ENCODE measurements around the gene TTLL11. TPM values are rescaled to one million over a fixed set of nuclear protein-coding genes. Genes with fewer than 3 reads are reported as not detected.

TTLL11 gene
- total and polyA plus RNA-seq, 8 donors, result 3.4 to 7.5 (median 5.5) TPM

DNA sequence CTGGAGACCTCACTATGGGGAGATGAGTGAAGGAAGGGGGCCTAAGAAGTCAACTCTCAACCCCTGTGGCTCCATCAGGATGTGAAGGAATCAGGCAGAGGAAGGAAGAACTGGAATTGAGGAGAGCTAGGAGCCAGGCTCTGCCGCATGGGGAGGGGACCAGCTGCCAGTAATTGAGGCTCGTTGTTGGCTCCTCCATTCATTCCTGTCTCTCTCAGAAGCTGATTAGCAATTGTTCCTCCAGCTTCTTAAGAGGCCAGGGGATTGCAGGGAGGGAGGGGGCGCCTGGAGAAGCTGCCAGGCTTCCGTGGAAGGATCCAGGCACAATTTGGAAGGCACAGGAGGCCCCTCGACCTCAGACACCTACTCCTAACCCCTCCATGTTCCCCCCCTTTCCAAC, 20.5 kb upstream of the TTLL11 start:
- FAIRE-seq (no peak), DNase-seq (no peak), ATAC-seq (no peak)
- Histone ChIP-seq H3K4me1 (no peaks in the 10 kb centered on the region), H3K9me3 (no peaks in the 10 kb centered on the region), H3K27me3 (no peaks in the 10 kb centered on the region), H3K4me3 (no peak overlapping the region), H3K27ac (no peak overlapping the region), H3K36me3 (no peaks in the 10 kb centered on the region)
- intact Hi-C loops (cut with DNase I), result loop anchor here in 1 of 3 donors (10.0 kb wide), 1 partner anchor 241 kb away; no protein-coding TSS in a partner anchor
- 41 to 47% methylated on average over 5 of the region's 5 CpGs for WGBS, 2 donors
- TF ChIP-seq, protein P1, sequence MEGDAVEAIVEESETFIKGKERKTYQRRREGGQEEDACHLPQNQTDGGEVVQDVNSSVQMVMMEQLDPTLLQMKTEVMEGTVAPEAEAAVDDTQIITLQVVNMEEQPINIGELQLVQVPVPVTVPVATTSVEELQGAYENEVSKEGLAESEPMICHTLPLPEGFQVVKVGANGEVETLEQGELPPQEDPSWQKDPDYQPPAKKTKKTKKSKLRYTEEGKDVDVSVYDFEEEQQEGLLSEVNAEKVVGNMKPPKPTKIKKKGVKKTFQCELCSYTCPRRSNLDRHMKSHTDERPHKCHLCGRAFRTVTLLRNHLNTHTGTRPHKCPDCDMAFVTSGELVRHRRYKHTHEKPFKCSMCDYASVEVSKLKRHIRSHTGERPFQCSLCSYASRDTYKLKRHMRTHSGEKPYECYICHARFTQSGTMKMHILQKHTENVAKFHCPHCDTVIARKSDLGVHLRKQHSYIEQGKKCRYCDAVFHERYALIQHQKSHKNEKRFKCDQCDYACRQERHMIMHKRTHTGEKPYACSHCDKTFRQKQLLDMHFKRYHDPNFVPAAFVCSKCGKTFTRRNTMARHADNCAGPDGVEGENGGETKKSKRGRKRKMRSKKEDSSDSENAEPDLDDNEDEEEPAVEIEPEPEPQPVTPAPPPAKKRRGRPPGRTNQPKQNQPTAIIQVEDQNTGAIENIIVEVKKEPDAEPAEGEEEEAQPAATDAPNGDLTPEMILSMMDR (IDR thresholded peaks at IDR 0.05), result no peak

- no peak for DNase-seq
- intact Hi-C loops (cut with DNase I), result loop anchor here in 1 of 3 donors (10.0 kb wide), 1 partner anchor 243 kb away; no protein-coding TSS in a partner anchor
Measured at GRCh38 chr9:122112238-122112637, 19.1 kb upstream of the TTLL11 start.

DNA sequence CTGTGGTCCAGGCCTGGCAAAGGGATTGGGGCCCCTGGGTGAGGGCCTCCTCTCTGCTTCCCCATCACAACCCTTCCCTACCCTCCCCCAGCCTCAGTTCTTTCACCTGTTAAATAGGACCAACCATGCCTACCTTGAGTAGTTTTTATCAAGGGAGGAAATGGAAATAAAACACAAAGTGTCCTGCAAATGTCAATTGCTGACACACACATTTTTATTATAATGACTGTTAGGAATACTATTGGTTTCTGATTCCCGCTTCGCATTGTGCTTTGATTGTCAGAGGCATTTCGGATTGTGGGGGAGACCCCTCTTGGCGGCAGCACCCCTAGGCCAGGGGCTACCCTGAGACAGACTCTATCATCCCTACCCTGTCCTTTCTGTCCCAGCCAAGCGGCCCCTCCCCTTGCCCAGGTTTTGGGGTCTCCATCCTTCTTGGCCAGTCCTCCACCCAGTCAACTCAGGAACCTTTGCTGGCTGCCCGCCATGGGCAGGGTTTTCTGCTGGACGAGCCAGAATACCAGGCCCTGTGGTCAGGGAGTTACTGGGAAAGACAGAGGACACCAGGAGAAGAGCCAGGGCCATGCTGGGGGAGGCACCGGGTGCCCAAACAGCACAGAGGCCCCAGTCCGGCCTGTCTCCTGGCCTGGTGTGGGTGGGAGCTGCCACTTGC, 18.4 kb upstream of the TTLL11 start:
- Histone ChIP-seq H3K36me3 (no peaks in the 10 kb centered on the region), H3K27ac (no peak overlapping the region), H3K27me3 (no peaks in the 10 kb centered on the region), H3K4me3 (no peak overlapping the region), H3K4me1 (no peaks in the 10 kb centered on the region), H3K9me3 (no peaks in the 10 kb centered on the region)
- intact Hi-C loops (cut with DNase I), result loop anchor here in 1 of 3 donors (10.0 kb wide), 1 partner anchor 243 kb away; no protein-coding TSS in a partner anchor
- WGBS, 2 donors, result 80 to 88% methylated on average over 9 of the region's 9 CpGs
- TF ChIP-seq, protein P1 (IDR thresholded peaks at IDR 0.05), result no peak
- no peak for DNase-seq
- ATAC-seq, result no peak
- FAIRE-seq, result no peak

More at GRCh38 chr9:122112238-122112637, 19.1 kb upstream of the TTLL11 start:
- TF ChIP-seq, protein P1 (IDR thresholded peaks at IDR 0.05), result no peak
- no peaks in the 10 kb centered on the region for H3K9me3 ChIP-seq
- FAIRE-seq, result no peak
- no peak for ATAC-seq
- H3K27ac ChIP-seq, result no peak overlapping the region
- no peak overlapping the region for H3K4me3 ChIP-seq
- H3K27me3 ChIP-seq, result no peaks in the 10 kb centered on the region
- H3K36me3 ChIP-seq, result no peaks in the 10 kb centered on the region
- 74 to 76% methylated on average over 6 of the region's 6 CpGs for WGBS, 2 donors
- no peaks in the 10 kb centered on the region for H3K4me1 ChIP-seq

- FAIRE-seq, result no peak
Measured at GRCh38 chr9:122110100-122110833, 17.2 kb upstream of the TTLL11 start.

More at GRCh38 chr9:122110100-122110833, 17.2 kb upstream of the TTLL11 start:
- Histone ChIP-seq H3K27me3 (no peaks in the 10 kb centered on the region), H3K36me3 (no peaks in the 10 kb centered on the region), H3K4me1 (no peaks in the 10 kb centered on the region), H3K9me3 (no peaks in the 10 kb centered on the region), H3K4me3 (no peak overlapping the region), H3K27ac (no peak overlapping the region)
- DNase-seq (no peak), ATAC-seq (no peak)
- TF ChIP-seq, protein P1 (IDR thresholded peaks at IDR 0.05), result no peak
- intact Hi-C loops (cut with DNase I), result loop anchor here in 1 of 3 donors (10.0 kb wide), 1 partner anchor 245 kb away; no protein-coding TSS in a partner anchor
- 68 to 78% methylated on average over 7 of the region's 7 CpGs for WGBS, 2 donors

Data from pancreas (tissue), 10 donors.